ENCODE results near the gene RNF121. TPM values are rescaled to one million over a fixed set of nuclear protein-coding genes. Genes with fewer than 3 reads are reported as not detected.

The RNF121 gene
- total and polyA plus RNA-seq, 2 of the 8 experiments (the other 6 are each of a cell fraction or from before 2014, with no cell fraction given): 39.7 to 51.6 TPM

- no peak for TF ChIP-seq CHD7 (IDR thresholded peaks at IDR 0.05; ENCODE audit: insufficient replicate concordance, low read length)
Measured at GRCh38 chr11:71951741-71952310, 23.0 kb downstream of the RNF121 start (continued).

All from H1 (cell line).